Peyer's patch (tissue), 4 donors: ENCODE data around the gene RPP38.

Source experiments
- POLR2A ChIP-seq, 2 donors: fragments of 450-650 bp; IDR thresholded peaks; one replicate each; pipeline ENCODE4 v1.5.1; 2017; ENCODE audit warnings: antibody characterized with exemption in 2 of 2, mild to moderate bottlenecking in 2 of 2, moderate library complexity in 2 of 2
- TF ChIP-seq, protein P1 (sequence below), 6 experiments: fragments of 450-650 bp in 4 of 6; fragments of 200-600 bp in 2 of 6; sonication (generic) in 1 of 6; IDR thresholded peaks; one replicate each; pipeline ENCODE4 v1.5.1; 2017 to 2019; ENCODE audit warnings: antibody characterized with exemption in 6 of 6, mild to moderate bottlenecking in 3 of 6, moderate library complexity in 1 of 6

- TF ChIP-seq, protein P1, sequence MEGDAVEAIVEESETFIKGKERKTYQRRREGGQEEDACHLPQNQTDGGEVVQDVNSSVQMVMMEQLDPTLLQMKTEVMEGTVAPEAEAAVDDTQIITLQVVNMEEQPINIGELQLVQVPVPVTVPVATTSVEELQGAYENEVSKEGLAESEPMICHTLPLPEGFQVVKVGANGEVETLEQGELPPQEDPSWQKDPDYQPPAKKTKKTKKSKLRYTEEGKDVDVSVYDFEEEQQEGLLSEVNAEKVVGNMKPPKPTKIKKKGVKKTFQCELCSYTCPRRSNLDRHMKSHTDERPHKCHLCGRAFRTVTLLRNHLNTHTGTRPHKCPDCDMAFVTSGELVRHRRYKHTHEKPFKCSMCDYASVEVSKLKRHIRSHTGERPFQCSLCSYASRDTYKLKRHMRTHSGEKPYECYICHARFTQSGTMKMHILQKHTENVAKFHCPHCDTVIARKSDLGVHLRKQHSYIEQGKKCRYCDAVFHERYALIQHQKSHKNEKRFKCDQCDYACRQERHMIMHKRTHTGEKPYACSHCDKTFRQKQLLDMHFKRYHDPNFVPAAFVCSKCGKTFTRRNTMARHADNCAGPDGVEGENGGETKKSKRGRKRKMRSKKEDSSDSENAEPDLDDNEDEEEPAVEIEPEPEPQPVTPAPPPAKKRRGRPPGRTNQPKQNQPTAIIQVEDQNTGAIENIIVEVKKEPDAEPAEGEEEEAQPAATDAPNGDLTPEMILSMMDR (IDR thresholded peaks at IDR 0.05) = no peak
- TF ChIP-seq POLR2A (IDR thresholded peaks at IDR 0.05) = no peak
These were observed 27.0 kb downstream of the RPP38 start for GRCh38 chr10:15124190-15124589.
